Astrocyte (in vitro differentiated cells and primary cell): Measurements from ENCODE around the gene HMMR. TPM values are rescaled to one million over a fixed set of nuclear protein-coding genes. Genes with fewer than 3 reads are reported as not detected.

Experiments used
- DNase-seq: peaks from one replicate; pipeline ENCODE4 v3.0.0-alpha.2; 2010; ENCODE audit warnings: low read depth
- FAIRE-seq: peaks from 2 replicates; lab custom pipeline; 2011; peaks lifted over from hg19 to GRCh38; lab: Jason Lieb, UNC
- H2AFZ ChIP-seq: 2 replicates; pipeline ENCODE4 v1.6.0; 2012; ENCODE audit warnings: low read depth, low read length, inconsistent platforms
- H3K27ac ChIP-seq: 2 replicates; pipeline ENCODE4 v1.5.1; 2011; ENCODE audit warnings: low read depth, low read length, inconsistent platforms
- H3K27me3 ChIP-seq: 2 replicates; pipeline ENCODE4 v1.6.0; 2011; ENCODE audit warnings: low read length, inconsistent platforms; ENCODE audit not compliant: insufficient read depth
- H3K36me3 ChIP-seq: 2 replicates; pipeline ENCODE4 v1.5.1; 2011; ENCODE audit warnings: low read length, inconsistent platforms; ENCODE audit not compliant: insufficient read depth
- H3K4me1 ChIP-seq: 2 replicates; pipeline ENCODE4 v1.5.1; 2011; ENCODE audit warnings: low read length, inconsistent platforms; ENCODE audit not compliant: insufficient read depth
- H3K4me2 ChIP-seq: 2 replicates; pipeline ENCODE4 v1.6.0; 2012; ENCODE audit warnings: low read length, inconsistent platforms
- H3K4me3 ChIP-seq: 2 replicates; pipeline ENCODE4 v1.5.1; 2011; ENCODE audit warnings: low read depth, mild to moderate bottlenecking, low read length, inconsistent platforms; ENCODE audit not compliant: insufficient read depth
- H3K79me2 ChIP-seq: 2 replicates; pipeline ENCODE4 v1.6.0; 2012; ENCODE audit warnings: mild to moderate bottlenecking, low read length, inconsistent platforms; ENCODE audit not compliant: insufficient read depth
- H3K9ac ChIP-seq: 2 replicates; pipeline ENCODE4 v1.6.0; 2012; ENCODE audit warnings: mild to moderate bottlenecking, low read length, inconsistent platforms
- H3K9me3 ChIP-seq: 2 replicates; pipeline ENCODE4 v1.5.1; 2012; ENCODE audit warnings: low read depth, mild to moderate bottlenecking, low read length, inconsistent platforms; ENCODE audit not compliant: insufficient read depth
- H4K20me1 ChIP-seq: 2 replicates; pipeline ENCODE4 v1.6.0; 2012; ENCODE audit warnings: low read length, inconsistent platforms; ENCODE audit not compliant: insufficient read depth
- H3K27ac Mint-ChIP-seq: one replicate; pipeline ENCODE4 v1.8.0; 2021; ENCODE audit warnings: mild to moderate bottlenecking, mixed read lengths; ENCODE audit not compliant: unreplicated experiment
- H3K27me3 Mint-ChIP-seq: one replicate; pipeline ENCODE4 v1.8.0; 2021; ENCODE audit warnings: low read depth, mixed read lengths; ENCODE audit not compliant: unreplicated experiment
- H3K36me3 Mint-ChIP-seq: one replicate; pipeline ENCODE4 v1.8.0; 2021; ENCODE audit warnings: low read depth, mixed read lengths; ENCODE audit not compliant: unreplicated experiment
- H3K4me1 Mint-ChIP-seq: one replicate; pipeline ENCODE4 v1.8.0; 2021; ENCODE audit warnings: low read depth, mixed read lengths; ENCODE audit not compliant: unreplicated experiment
- H3K4me3 Mint-ChIP-seq: one replicate; pipeline ENCODE4 v1.8.0; 2021; ENCODE audit warnings: mild to moderate bottlenecking, moderate library complexity, mixed read lengths; ENCODE audit not compliant: unreplicated experiment
- H3K9me3 Mint-ChIP-seq: one replicate; pipeline ENCODE4 v1.8.0; 2021; ENCODE audit warnings: mild to moderate bottlenecking, mixed read lengths; ENCODE audit not compliant: unreplicated experiment
- EZH2 ChIP-seq: IDR thresholded peaks from 2 replicates; pipeline ENCODE4 v1.6.1; 2012; ENCODE audit warnings: mild to moderate bottlenecking, low read length, inconsistent platforms; ENCODE audit not compliant: insufficient read depth
- total RNA-seq: library from RNA; stranded (reverse); gene quantifications from 2 replicates; pipeline ENCODE4 v1.2.1, GENCODE V29; 2021
- TF ChIP-seq, protein P1 (sequence below): IDR thresholded peaks from 2 replicates; pipeline ENCODE4 v1.5.1; 2011; ENCODE audit warnings: low read depth, mild to moderate bottlenecking, inconsistent platforms, low read length, moderate library complexity; ENCODE audit not compliant: insufficient read depth

HMMR gene
- total RNA-seq, 1 donor from 2014 or later, result 4.0 TPM

DNA sequence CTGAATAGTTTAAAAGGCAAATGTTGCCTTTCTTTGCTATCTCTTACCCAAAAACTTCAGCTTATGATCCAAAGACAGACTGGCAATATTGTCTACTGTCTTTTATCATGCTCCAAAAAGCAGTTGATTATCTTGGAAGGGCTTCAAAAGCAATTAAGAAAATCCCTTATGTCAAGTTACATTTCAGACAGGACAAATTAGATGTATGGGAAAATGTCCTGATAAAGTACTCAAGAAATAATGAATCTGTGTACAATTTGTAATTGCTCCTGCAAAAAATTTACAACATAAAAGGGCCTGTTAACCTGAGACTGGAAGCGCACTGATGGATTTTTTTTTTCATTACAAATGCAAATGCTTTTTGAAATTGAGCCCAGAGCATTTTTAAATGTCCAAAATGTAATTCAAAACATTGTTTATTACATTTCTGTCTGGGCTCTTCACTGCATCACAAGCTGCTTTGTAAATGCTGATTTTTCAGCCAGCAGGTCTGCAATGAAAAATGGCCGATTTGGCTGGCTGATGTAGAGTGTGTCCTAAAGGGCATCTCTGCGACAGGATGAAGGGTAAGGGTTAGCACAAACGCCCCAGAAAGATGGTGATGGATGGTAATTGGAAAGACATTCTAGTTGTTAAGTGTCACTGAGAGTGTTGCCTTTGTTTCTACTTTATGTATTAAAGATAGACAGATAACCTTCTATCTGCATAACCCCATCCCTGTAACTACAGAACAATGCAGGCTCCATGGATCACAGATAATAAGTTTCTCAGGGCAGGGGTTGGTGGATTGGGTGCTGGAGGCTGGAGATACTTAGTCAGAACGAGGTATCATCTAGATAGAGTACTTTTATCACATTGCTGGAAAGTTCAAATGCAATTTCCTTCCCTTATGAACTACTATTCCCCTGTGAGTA is 72.0 kb downstream of the HMMR start:
- H3K4me2 ChIP-seq, result no peak overlapping the region
- no peak overlapping the region for H3K9ac ChIP-seq
- no peaks in the 10 kb centered on the region for H3K9me3 ChIP-seq
- H3K27ac ChIP-seq, result no peak overlapping the region
- Mint-ChIP-seq H3K27me3 (no peaks in the 10 kb centered on the region), H3K4me1 (no peaks in the 10 kb centered on the region), H3K9me3 (peaks cover 2% of the 10 kb centered on the region), H3K27ac (no peak overlapping the region), H3K4me3 (no peak overlapping the region), H3K36me3 (peaks cover 2% of the 10 kb centered on the region)
- DNase-seq (no peak), FAIRE-seq (no peak)
- H2AFZ ChIP-seq, result no peak overlapping the region
- H3K4me1 ChIP-seq, result no peaks in the 10 kb centered on the region
- H3K4me3 ChIP-seq, result no peak overlapping the region
- TF ChIP-seq EZH2, result no peak
- no peaks in the 10 kb centered on the region for H3K27me3 ChIP-seq
- H4K20me1 ChIP-seq, result no peaks in the 10 kb centered on the region
- no peaks in the 10 kb centered on the region for H3K79me2 ChIP-seq
- H3K36me3 ChIP-seq, result no peaks in the 10 kb centered on the region

- no peak for FAIRE-seq
Observed at GRCh38 chr5:163533223-163533622, 72.8 kb downstream of the HMMR start.

DNA sequence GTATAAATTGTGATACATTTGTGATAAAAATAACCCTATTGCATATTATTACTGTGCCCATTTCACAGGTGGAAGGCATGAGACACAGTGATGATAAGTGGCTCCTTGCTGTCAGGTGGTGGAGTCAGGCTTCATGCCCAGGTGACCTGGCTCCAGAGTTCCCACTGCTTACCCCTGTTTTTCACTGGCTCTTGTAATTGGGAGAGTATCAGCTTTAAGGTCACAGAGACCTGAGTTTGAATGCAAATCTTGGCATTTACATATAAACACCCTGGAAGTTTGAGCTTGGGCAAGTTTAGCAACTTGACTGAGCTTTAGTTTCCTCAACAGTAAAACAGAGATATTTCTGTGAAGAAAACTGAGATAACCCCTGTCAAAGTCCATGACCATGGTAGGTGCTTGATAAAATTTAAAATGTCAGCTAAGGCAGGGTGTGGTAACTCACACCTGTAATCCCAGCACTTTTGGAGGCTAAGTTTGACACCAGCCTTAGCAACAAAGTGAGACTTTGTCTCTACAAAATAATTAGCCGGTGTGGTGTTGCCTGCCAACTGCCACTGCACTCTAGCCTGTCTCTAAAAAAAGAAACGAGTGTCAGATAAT is 74.2 kb downstream of the HMMR start:
- no peak overlapping the region for H2AFZ ChIP-seq
- H3K27ac ChIP-seq, result no peak overlapping the region
- H3K27ac Mint-ChIP-seq, result no peak overlapping the region
- TF ChIP-seq EZH2, result no peak
- TF ChIP-seq, protein P1, sequence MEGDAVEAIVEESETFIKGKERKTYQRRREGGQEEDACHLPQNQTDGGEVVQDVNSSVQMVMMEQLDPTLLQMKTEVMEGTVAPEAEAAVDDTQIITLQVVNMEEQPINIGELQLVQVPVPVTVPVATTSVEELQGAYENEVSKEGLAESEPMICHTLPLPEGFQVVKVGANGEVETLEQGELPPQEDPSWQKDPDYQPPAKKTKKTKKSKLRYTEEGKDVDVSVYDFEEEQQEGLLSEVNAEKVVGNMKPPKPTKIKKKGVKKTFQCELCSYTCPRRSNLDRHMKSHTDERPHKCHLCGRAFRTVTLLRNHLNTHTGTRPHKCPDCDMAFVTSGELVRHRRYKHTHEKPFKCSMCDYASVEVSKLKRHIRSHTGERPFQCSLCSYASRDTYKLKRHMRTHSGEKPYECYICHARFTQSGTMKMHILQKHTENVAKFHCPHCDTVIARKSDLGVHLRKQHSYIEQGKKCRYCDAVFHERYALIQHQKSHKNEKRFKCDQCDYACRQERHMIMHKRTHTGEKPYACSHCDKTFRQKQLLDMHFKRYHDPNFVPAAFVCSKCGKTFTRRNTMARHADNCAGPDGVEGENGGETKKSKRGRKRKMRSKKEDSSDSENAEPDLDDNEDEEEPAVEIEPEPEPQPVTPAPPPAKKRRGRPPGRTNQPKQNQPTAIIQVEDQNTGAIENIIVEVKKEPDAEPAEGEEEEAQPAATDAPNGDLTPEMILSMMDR, result no peak
- no peaks in the 10 kb centered on the region for H3K27me3 ChIP-seq
- no peaks in the 10 kb centered on the region for H3K36me3 Mint-ChIP-seq
- DNase-seq, result no peak
- no peaks in the 10 kb centered on the region for H3K79me2 ChIP-seq
- no peaks in the 10 kb centered on the region for H3K4me1 ChIP-seq
- H3K4me3 ChIP-seq, result no peak overlapping the region
- no peaks in the 10 kb centered on the region for H3K27me3 Mint-ChIP-seq
- FAIRE-seq, result no peak
- no peaks in the 10 kb centered on the region for H3K36me3 ChIP-seq
- no peaks in the 10 kb centered on the region for H3K4me1 Mint-ChIP-seq
- no peak overlapping the region for H3K4me2 ChIP-seq
- peaks cover 2% of the 10 kb centered on the region for H3K9me3 Mint-ChIP-seq
- H3K9ac ChIP-seq, result no peak overlapping the region
- no peaks in the 10 kb centered on the region for H4K20me1 ChIP-seq
- no peak overlapping the region for H3K4me3 Mint-ChIP-seq
- no peaks in the 10 kb centered on the region for H3K9me3 ChIP-seq

More at GRCh38 chr5:163533223-163533622, 72.8 kb downstream of the HMMR start:
- no peaks in the 10 kb centered on the region for H3K9me3 ChIP-seq
- Mint-ChIP-seq H3K9me3 (peaks cover 2% of the 10 kb centered on the region), H3K36me3 (peaks cover 2% of the 10 kb centered on the region), H3K4me3 (no peak overlapping the region), H3K27ac (no peak overlapping the region), H3K4me1 (no peaks in the 10 kb centered on the region), H3K27me3 (no peaks in the 10 kb centered on the region)
- no peak overlapping the region for H3K4me3 ChIP-seq
- H3K27ac ChIP-seq, result no peak overlapping the region
- H3K36me3 ChIP-seq, result no peaks in the 10 kb centered on the region
- H4K20me1 ChIP-seq, result no peaks in the 10 kb centered on the region
- no peaks in the 10 kb centered on the region for H3K4me1 ChIP-seq
- H3K4me2 ChIP-seq, result no peak overlapping the region
- no peak overlapping the region for H3K9ac ChIP-seq
- H3K27me3 ChIP-seq, result no peaks in the 10 kb centered on the region
- no peak for TF ChIP-seq EZH2
- TF ChIP-seq, protein P1, result no peak
- no peak overlapping the region for H2AFZ ChIP-seq
- no peak for DNase-seq
- no peaks in the 10 kb centered on the region for H3K79me2 ChIP-seq
